Endometrial microvascular endothelial cells (primary cell): Measurements from ENCODE around the gene SEMA5A. TPM values are rescaled to one million over a fixed set of nuclear protein-coding genes. Genes with fewer than 3 reads are reported as not detected.

ENCODE experiments used
- in situ Hi-C: cut with HindIII; loops from 2 replicates; pipeline ENCODE4 v1.10.0; 2017; ENCODE audit warnings: low sequenced_read_pairs, low pct_unique_long_range_greater_than_20kb; ENCODE audit errors: inconsistent ontology term
- total RNA-seq: library from RNA; depleted of rRNA; stranded (reverse); fragments of >200 nt; gene quantifications from one replicate; pipeline ENCODE4 v1.2.3, GENCODE V29; 2015; ENCODE audit errors: inconsistent ontology term

SEMA5A gene
- total RNA-seq, 1 donor from 2014 or later: 0.37 TPM

GRCh38 chr5:9529041-9529480, 16.8 kb downstream of the SEMA5A start:
- in situ Hi-C loops: loop anchor here (25.0 kb wide), 1 partner anchor 167 kb away; no protein-coding TSS in a partner anchor

GRCh38 chr5:9524941-9525340, 20.9 kb downstream of the SEMA5A start:
- in situ Hi-C loops: loop anchor here (25.0 kb wide), 1 partner anchor 163 kb away; no protein-coding TSS in a partner anchor

- in situ Hi-C loops: no loop called here
Observed at GRCh38 chr5:9523090-9523823, 22.6 kb downstream of the SEMA5A start.

GRCh38 chr5:9519537-9519936, 26.3 kb downstream of the SEMA5A start:
- in situ Hi-C loops: no loop called here

GRCh38 chr5:9516591-9516990, 29.3 kb downstream of the SEMA5A start:
- in situ Hi-C loops: no loop called here

- in situ Hi-C loops: no loop called here
Observed at GRCh38 chr5:9515436-9515835, 30.4 kb downstream of the SEMA5A start.

- in situ Hi-C loops: no loop called here
Observed at GRCh38 chr5:9514968-9515367, 30.9 kb downstream of the SEMA5A start.

- in situ Hi-C loops: no loop called here
Observed at GRCh38 chr5:9513827-9514226, 32.0 kb downstream of the SEMA5A start.

GRCh38 chr5:9512457-9512856, 33.4 kb downstream of the SEMA5A start:
- in situ Hi-C loops: no loop called here

- in situ Hi-C loops: no loop called here
Observed at GRCh38 chr5:9507974-9508373, 37.9 kb downstream of the SEMA5A start.

- in situ Hi-C loops: no loop called here
Observed at GRCh38 chr5:9505225-9505624, 40.6 kb downstream of the SEMA5A start.

GRCh38 chr5:9502864-9503263, 43.0 kb downstream of the SEMA5A start:
- in situ Hi-C loops: no loop called here

- in situ Hi-C loops: no loop called here
Observed at GRCh38 chr5:9502050-9502834, 43.6 kb downstream of the SEMA5A start.

- in situ Hi-C loops: no loop called here
Observed at GRCh38 chr5:9500625-9501024, 45.2 kb downstream of the SEMA5A start.

- in situ Hi-C loops: no loop called here
Observed at GRCh38 chr5:9500193-9500592, 45.7 kb downstream of the SEMA5A start.

GRCh38 chr5:9499498-9499876, 46.4 kb downstream of the SEMA5A start:
- in situ Hi-C loops: no loop called here

GRCh38 chr5:9498541-9499497, 47.1 kb downstream of the SEMA5A start:
- in situ Hi-C loops: no loop called here

GRCh38 chr5:9497347-9497746, 48.5 kb downstream of the SEMA5A start:
- in situ Hi-C loops: no loop called here

GRCh38 chr5:9496801-9497200, 49.1 kb downstream of the SEMA5A start:
- in situ Hi-C loops: no loop called here
